ENCODE results near the gene PPARG. TPM values are rescaled to one million over a fixed set of nuclear protein-coding genes. Genes with fewer than 3 reads are reported as not detected.

Gene PPARG
- total and polyA plus RNA-seq, 8 donors: 0.88 to 6.2 (median 2.2) TPM

GRCh38 chr3:12343047-12343501 is 54.2 kb downstream of the PPARG start:
- Histone ChIP-seq H3K36me3 (no peaks in the 10 kb centered on the region), H3K4me3 (no peak overlapping the region), H3K27ac (no peak overlapping the region), H3K9me3 (no peaks in the 10 kb centered on the region), H3K27me3 (no peaks in the 10 kb centered on the region), H3K4me1 (peaks cover 0 to 4% (median 0%) of the 10 kb centered on the region in 3 donors)
- no peak for TF ChIP-seq CTCF (IDR thresholded peaks at IDR 0.05)
- no peak for DNase-seq
- WGBS, 2 donors: 56% methylated on average over 3 of the region's 3 CpGs
- intact Hi-C loops (cut with DNase I): no loop called here
- no peak for FAIRE-seq
- ATAC-seq: no peak

DNA sequence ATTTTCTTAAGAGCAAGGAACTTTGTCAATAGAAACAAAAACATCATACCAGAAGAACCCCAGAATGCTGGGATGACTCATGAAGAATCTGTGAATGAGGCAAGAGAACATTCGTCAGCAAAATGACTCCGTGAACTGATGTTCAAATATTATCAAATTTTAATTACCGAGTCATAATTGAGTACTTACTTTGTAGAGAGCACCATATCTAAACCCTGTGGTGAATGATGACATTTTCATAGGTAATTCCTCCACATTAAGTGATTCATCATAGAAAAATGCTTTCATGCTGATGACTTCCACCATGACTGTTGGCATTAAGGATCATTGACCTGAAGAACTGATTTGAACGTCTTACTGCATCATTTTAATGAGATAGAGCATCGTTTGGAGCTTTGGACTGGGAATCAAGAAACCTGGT is 56.3 kb downstream of the PPARG start:
- no peak for ATAC-seq
- Histone ChIP-seq H3K36me3 (no peaks in the 10 kb centered on the region), H3K4me3 (no peak overlapping the region), H3K9me3 (no peaks in the 10 kb centered on the region), H3K27me3 (no peaks in the 10 kb centered on the region), H3K4me1 (peaks cover 0 to 3% (median 2%) of the 10 kb centered on the region in 3 donors), H3K27ac (no peak overlapping the region)
- DNase-seq: no peak
- WGBS, 2 donors: 45 to 50% methylated on average over 5 of the region's 5 CpGs
- TF ChIP-seq CTCF (IDR thresholded peaks at IDR 0.05): no peak
- FAIRE-seq: no peak
- intact Hi-C loops (cut with DNase I): no loop called here

DNA sequence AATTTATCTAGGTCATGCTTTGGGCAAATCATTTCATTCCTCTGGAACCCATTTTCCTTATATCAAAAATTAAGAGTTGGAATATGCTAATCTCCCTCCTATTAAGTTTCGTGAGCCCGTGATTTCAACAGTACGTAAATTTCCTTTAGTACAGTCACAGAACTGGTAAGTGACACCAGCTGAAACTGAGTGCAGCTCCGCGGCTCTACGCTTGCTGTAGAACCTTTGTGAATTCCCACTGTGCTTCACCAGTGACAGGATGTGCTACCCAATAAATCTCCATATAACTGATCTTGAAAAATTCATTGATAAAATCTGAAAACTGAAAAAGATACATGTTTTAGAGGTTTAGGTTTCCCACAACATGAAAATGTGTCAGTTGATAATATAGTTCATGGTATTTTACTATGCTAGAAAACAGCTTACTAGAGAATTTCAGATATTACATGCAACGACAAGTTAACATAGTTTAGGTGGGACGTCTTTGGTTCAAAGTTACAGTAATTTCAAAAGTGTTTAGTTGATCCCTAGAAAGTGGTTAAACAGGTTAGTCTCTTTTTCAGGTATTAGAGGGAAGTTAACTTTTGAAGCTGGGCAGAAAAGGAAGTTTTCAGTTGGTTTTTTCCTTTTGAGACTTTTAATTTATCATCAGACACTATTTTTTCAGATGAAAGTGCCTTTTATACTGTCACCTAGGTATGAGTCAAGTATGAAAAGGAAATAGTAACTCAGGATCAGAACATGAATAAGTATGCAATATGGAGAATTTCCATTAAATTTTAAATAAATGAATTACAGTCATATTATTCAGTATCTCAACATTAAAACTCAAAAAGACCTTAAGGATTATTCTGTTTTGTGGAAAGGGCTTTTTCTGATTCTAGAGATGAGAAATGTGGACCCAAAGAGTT is 57.0 kb downstream of the PPARG start:
- no peak for FAIRE-seq
- 66 to 76% methylated on average over 8 of the region's 8 CpGs for WGBS, 2 donors

GRCh38 chr3:12347301-12347700 is 58.4 kb downstream of the PPARG start:
- no peak overlapping the region for H3K4me3 ChIP-seq
- H3K36me3 ChIP-seq: no peaks in the 10 kb centered on the region
- intact Hi-C loops (cut with DNase I): no loop called here
- no peak for TF ChIP-seq CTCF (IDR thresholded peaks at IDR 0.05)
- ATAC-seq (no peak), DNase-seq (no peak), FAIRE-seq (no peak)
- WGBS, 2 donors: 81 to 87% methylated on average over 3 of the region's 3 CpGs
- no peak overlapping the region for H3K27ac ChIP-seq
- no peaks in the 10 kb centered on the region for H3K27me3 ChIP-seq
- no peaks in the 10 kb centered on the region for H3K9me3 ChIP-seq
- peaks cover 9 to 20% (median 13%) of the 10 kb centered on the region in 3 donors for H3K4me1 ChIP-seq

More for the DNA sequence above, 57.0 kb downstream of the PPARG start:
- intact Hi-C loops (cut with DNase I): no loop called here
- Histone ChIP-seq H3K4me3 (no peak overlapping the region), H3K4me1 (peaks cover 2 to 10% (median 9%) of the 10 kb centered on the region in 3 donors), H3K36me3 (no peaks in the 10 kb centered on the region), H3K27ac (no peak overlapping the region), H3K27me3 (no peaks in the 10 kb centered on the region), H3K9me3 (no peaks in the 10 kb centered on the region)
- ATAC-seq: no peak
- TF ChIP-seq CTCF (IDR thresholded peaks at IDR 0.05): no peak
- no peak for DNase-seq

Measured in pancreas (tissue), 10 donors.